ENCODE results near the gene PAX2.

PAX2 gene

DNA sequence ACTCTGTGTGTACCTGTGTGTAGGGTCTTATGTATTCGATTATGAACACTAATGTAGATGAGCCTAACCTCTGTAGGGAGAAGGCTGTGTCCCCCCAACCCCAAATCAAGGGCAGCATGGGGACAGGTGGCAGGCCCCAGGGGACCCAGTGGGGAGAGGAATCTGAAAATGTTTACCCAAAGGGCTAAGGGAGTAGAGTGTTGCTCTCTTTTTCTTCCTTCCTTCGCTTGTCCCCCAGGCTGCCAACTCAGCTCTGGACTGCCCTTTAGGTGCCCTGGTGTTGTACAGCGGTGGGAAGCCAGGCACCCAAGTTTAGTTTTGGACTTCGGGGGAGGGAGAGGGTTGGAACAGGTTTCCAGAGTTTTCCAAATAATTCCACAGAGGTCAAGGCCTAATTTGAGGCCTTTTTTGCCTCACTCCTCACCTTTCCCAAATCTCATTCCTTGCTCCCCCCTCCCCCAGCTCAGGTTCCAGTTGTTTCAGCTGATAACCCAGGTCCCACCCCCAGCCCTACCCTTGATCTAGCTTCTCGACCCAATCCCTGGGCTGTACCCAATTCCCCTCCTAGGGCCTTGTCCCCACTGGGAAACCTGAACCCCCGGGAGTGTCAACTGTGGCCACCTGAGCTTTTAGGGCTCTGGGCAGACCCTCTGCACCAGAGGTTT is 9.1 kb upstream of the PAX2 start:
- Histone ChIP-seq H3K27ac (no peak overlapping the region), H3K4me3 (no peak overlapping the region)
- TF ChIP-seq, protein P1, sequence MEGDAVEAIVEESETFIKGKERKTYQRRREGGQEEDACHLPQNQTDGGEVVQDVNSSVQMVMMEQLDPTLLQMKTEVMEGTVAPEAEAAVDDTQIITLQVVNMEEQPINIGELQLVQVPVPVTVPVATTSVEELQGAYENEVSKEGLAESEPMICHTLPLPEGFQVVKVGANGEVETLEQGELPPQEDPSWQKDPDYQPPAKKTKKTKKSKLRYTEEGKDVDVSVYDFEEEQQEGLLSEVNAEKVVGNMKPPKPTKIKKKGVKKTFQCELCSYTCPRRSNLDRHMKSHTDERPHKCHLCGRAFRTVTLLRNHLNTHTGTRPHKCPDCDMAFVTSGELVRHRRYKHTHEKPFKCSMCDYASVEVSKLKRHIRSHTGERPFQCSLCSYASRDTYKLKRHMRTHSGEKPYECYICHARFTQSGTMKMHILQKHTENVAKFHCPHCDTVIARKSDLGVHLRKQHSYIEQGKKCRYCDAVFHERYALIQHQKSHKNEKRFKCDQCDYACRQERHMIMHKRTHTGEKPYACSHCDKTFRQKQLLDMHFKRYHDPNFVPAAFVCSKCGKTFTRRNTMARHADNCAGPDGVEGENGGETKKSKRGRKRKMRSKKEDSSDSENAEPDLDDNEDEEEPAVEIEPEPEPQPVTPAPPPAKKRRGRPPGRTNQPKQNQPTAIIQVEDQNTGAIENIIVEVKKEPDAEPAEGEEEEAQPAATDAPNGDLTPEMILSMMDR (IDR thresholded peaks at IDR 0.05), result no peak
- DNase-seq (ENCODE audit: low spot score), result no peak

- Histone ChIP-seq H3K27ac (no peak overlapping the region), H3K4me3 (peak overlapping the region; percentile 64)
- TF ChIP-seq, protein P1 (IDR thresholded peaks at IDR 0.05), result no peak
- no peak for DNase-seq (ENCODE audit: low spot score)
Measured at GRCh38 chr10:100736809-100737354, 8.5 kb upstream of the PAX2 start.

- Histone ChIP-seq H3K4me3 (peak overlapping the region; percentile 64), H3K27ac (no peak overlapping the region)
- DNase-seq (ENCODE audit: low spot score), result no peak
- TF ChIP-seq, protein P1 (IDR thresholded peaks at IDR 0.05), result no peak
Measured at GRCh38 chr10:100737355-100738054, 7.9 kb upstream of the PAX2 start.

- TF ChIP-seq, protein P1 (IDR thresholded peaks at IDR 0.05), result no peak
- no peak for DNase-seq (ENCODE audit: low spot score)
- Histone ChIP-seq H3K27ac (no peak overlapping the region), H3K4me3 (peak overlapping the region; percentile 64)
Measured at GRCh38 chr10:100738055-100738827, 7.1 kb upstream of the PAX2 start.

GRCh38 chr10:100739517-100740368 is 5.6 kb upstream of the PAX2 start:
- Histone ChIP-seq H3K4me3 (peak overlapping the region; percentile 27), H3K27ac (no peak overlapping the region)
- no peak for DNase-seq (ENCODE audit: low spot score)
- TF ChIP-seq, protein P1 (IDR thresholded peaks at IDR 0.05), result no peak
